ENCODE measurements around the gene SDK2.

SDK2 gene

DNA sequence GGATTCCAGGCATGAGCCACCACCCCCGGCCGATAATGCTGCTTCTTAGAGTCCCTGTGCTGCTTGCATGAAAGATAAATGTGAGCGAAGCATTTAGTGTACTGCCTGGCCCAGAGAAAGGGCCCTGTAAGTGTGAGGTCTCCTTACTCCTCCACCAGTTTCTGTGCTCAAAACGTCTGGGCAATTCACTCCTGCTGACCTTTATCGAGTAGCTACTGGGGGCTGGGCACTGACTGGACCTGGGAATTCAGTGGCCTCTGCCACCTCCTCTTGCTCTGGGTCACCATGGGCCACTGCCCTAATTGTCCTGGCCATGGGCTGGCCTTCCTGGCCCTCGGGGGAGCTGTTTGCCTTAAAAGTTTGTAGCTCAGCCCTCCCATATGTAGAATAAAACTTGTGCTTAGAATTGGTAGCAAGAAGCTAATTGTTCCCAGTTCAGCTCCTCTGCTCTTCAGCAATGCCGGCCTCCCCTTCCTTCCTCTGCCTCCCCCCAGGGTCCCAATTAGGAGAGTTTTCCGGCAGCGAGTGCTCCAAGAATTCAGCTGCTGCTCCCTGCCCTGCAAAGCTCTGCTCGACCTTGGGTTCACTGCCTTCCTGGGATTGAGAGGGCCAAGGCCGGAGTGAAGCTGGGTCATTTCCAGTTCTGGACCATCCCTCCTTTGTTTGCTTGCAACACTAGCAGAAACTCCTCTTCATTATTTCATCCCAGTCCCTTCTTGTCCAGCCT is 233.5 kb downstream of the SDK2 start:
- DNase-seq, result no peak

- no peak for DNase-seq
Observed at GRCh38 chr17:73404246-73404645, 240.0 kb downstream of the SDK2 start.

- no peak for DNase-seq
Observed at GRCh38 chr17:73402466-73402865, 241.8 kb downstream of the SDK2 start.

DNA sequence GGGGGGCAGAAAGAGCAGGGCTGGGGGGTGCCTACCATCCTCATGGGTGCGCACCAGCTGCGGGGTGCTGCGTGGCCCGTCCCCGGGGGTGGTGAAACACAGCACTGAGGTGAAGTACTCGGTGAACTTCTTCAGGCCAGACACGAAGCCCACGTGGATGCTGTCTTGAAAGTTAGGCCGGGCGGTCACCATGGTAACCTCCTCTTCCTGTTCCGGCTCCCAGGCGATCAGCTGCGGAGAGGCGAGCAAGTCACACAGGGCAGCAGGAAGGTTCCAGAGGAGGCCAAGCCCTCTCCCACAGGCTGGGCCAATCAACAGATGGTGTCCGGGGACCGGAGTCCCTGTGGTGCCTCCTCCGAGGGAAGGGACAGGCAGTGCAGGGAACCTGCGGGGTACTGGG is 242.3 kb downstream of the SDK2 start:
- no peak for DNase-seq

GRCh38 chr17:73400915-73401545 is 243.2 kb downstream of the SDK2 start:
- DNase-seq, result no peak

DNA sequence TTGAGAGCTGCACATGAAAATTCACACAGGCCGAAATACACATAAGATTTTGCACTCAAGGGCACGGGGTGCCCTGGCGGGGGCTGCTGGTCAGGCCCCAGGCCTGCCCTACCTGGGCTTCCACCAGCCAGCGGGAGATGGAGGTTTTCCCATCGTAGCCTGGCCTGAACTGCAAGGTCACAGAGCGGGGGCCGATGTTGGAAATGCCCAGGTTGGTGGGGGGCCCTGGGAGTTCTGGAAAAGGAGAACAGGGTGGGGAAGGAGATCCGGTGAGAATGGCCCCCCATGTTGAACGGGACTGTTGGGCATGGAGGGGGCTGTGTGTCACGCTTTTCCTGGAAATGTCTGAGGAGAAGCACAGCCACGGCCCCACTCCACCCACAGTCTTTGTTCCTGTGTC is 245.2 kb downstream of the SDK2 start:
- DNase-seq, result no peak

DNA sequence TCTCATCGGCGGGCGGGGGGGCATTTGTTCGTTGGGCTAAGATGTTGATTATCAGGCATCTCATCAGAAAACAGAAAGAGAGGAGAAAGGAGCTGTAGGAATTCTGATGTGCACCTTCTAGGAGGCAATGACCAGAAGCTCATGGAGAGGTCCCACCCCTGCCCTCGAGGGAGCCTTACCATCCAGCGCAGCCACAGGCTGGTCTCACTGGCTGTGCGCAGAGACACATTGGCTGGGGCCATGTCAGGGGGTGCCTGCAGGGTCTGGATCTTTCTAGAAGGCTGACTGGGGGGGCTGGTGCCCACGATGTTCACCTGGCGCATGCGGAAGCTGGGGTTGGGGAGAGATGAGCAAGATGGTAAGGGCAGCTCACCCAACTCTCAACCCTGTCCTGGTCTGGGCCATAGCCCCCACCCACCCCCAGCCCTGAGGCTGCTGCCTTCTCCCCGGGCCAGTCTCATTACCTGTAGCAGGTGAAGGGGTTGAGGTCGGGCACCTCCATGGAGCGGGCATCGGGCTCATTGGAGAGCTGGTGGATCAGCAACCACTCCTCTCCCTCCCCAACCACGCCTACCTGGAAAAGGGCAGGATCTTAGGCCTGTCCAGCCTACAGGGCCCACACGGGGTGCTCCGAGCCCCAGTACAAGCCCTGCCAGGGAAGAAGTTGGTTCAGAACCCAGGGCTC is 246.2 kb downstream of the SDK2 start:
- no peak for DNase-seq

DNA sequence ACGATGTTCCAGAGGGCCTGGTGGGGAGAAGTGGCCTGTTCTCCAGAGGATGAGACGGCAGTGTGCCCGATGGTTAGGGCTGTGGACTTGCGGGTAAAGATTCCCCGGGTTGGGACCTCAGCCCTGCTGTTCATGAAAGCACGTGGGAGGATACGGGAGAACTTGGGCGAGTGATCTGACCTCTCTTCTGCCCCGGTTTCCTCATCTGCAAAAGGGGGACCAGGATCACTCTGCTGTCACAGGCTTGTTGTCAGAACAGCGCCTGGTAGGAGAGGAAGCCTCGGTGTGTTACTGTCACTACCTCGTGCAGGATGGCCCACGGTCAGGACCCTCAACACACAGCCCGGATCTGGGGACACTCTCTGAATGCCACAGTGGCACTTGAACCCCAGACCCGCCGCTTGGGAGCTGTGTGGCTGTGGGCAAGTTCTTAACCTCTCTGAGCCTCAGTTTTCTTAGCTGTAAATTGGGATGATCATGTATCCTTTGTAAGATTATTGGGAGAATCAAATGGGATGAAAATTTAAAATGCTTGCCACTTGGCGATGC is 246.9 kb downstream of the SDK2 start:
- DNase-seq, result no peak

DNA sequence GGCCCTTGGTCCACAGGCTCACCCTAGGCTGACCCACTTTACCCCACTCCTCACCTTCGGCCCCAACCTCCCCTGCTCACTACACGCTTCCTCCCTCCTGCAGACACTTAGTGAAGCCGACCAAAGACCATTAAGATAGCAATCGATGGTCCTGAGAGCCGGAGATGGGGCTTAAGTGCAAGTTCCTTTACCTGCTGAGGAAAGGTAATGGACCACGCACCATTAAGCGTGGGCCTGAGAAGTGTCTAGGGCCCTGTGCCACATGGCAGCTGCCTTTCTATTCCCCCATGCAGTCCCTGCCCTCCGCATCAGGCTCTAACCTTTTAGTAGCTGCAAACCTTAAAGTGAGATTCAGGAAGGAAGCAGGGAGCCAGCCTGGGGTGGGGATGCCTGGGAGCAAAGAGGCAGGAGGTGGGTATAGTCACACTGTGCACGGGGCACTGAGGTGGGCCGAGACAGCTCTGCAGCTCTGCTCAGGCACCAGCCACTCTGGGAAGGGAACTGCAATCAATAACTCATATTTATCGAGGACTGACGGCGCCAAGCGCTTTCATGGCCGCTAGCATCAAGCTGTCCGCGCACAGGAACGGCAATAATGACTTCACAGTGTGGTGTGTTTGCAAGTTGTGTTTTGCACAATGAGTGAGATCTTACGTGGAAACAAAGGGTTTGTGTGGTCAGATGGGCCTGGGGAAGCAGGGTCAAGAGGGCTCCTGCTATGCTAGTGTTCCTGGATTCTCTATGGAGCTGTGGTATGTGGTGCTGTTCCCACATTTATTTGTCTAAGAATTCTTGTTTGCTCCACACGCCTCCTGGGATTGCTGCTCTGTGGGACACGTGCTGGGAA is 247.6 kb downstream of the SDK2 start:
- no peak for DNase-seq

DNA sequence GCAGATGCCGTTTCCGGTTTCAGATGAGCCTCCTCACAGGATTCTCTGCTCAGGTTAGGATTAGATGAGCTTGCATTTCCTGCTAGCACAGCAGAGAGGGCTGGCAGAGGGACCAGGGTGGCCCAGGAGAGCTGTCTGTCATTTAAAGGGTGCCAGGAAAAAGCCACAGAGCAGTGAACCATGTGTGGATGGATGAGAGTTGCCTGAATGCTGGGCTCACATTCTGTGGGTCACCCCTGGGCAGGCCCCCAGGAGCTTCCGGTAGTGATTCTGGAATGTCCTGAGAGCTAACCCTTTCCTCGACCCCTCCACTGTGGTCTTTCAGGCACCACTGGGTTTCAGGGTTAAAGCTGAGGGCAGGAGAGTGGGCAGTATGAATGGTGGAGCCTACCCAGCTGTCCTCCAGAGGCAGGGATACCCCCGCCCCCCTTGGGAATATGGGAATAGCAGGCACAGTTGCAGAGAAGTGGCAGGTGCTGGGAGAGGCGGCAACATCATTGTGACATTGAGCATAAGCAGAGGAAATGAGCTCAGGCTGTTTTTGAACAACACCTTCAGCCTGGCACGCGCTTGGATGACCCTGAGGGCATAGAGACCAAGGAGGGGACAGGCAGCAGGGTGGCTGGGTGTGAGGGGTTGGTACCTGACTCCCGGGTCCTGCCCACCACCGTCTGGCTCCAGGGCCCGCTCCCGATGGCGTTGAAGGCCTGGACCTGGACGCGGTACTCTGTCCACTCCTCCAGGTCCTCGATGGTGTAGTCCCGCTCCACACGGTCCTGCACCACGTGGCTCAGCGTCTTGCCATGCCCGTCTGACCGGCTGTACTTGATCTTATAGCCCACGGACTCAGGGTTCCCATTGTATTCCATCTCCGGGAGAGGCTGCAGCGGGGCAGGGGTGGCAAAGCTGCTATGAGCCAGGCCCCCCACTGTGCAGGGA is 249.5 kb downstream of the SDK2 start:
- no peak for DNase-seq

DNA sequence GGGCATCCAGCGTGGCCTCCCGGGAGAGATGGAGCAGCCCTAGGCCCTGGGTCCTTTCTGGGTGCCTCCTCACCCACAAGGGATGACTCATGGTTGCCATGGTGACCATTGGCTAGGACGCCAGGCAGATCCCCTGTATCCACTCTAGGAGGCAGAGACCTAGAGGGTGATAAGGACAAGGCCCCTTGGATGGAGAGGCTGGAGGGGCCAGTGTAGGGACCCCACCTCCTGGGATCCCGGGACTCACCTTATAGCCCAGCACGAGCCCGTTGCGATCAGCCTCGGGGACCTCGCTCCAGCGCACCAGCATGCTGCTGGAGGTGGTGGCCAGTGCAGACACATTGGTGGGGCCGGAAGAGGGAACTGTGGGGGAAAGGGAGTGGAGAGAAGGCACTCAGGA is 250.3 kb downstream of the SDK2 start:
- no peak for DNase-seq

GRCh38 chr17:73393381-73393780 is 250.9 kb downstream of the SDK2 start:
- no peak for DNase-seq

- no peak for DNase-seq
Observed at GRCh38 chr17:73391331-73392265, 252.6 kb downstream of the SDK2 start.

GRCh38 chr17:73390851-73391250 is 253.4 kb downstream of the SDK2 start:
- DNase-seq, result no peak

GRCh38 chr17:73390221-73390620 is 254.0 kb downstream of the SDK2 start:
- no peak for DNase-seq

DNA sequence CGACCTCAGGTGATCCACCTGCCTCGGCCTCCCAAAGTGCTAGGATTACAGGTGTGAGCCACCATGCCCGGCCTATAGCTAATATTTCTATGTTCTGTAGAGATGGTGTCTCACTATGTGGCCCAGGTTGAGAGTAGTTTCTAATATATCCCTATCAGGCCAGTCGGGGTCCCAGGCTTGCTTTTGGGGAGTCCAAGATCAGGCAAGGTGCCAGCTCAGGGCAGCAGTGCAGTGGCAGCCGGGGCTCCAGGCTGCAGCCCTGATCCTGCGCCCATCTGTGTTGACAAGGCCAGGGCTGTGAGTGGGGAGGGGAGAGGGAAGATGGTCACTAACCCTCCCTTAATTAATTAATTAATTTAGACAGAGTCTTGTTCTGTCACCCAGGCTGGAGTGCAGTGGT is 254.8 kb downstream of the SDK2 start:
- no peak for DNase-seq

DNA sequence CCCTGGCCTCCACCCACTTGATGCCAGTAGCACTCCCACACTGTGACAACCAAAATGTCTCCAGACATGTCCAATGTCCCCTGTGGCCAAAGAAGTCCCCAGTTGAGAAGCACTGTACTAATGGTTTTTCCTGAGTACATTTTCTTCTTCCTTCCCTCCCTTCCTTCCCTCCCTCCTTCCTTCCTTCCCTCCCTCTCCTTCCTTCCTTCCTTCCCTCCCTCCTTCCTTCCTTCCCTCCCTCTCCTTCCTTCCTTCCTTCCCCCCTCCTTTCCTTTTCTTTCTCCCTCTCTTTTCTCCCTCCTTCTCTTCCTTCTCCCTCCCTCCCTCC is 255.7 kb downstream of the SDK2 start:
- DNase-seq, result no peak

GRCh38 chr17:73387746-73388577 is 256.3 kb downstream of the SDK2 start:
- no peak for DNase-seq

GRCh38 chr17:73386561-73386960 is 257.7 kb downstream of the SDK2 start:
- no peak for DNase-seq

- DNase-seq, result no peak
Observed at GRCh38 chr17:73384926-73385325, 259.3 kb downstream of the SDK2 start.

All from stimulated activated CD4-positive, alpha-beta T cell treated with anti-CD3 and anti-CD28 coated beads, Interleukin-12 subunit alpha, Interleukin-12 subunit beta, amount 100 ng/mL, for 4 hours (primary cell).